ENCODE measurements around the gene CYP26A1. TPM values are rescaled to one million over a fixed set of nuclear protein-coding genes. Genes with fewer than 3 reads are reported as not detected.

Gene CYP26A1
- total and polyA plus RNA-seq, 9 donors = 0.22 TPM; not detected in 8

- DNase-seq = peak in 3 of 5 donors; percentile 25 to 46 (median 25)
- no peaks in the 10 kb centered on the region for H3K36me3 ChIP-seq
- intact Hi-C loops (cut with DNase I) = no loop called here
- no peaks in the 10 kb centered on the region for H3K27me3 ChIP-seq
- H3K4me3 ChIP-seq = no peak overlapping the region
- H3K27ac ChIP-seq = no peak overlapping the region
- WGBS, 3 donors = 74 to 78% (median 78%) methylated on average over 4 of the region's 4 CpGs
- no peaks in the 10 kb centered on the region for H3K4me1 ChIP-seq (ENCODE audit: insufficient read depth)
- TF ChIP-seq EP300 (IDR thresholded peaks at IDR 0.05) (no peak), POLR2A (IDR thresholded peaks at IDR 0.05) (no peak), CTCF (IDR thresholded peaks at IDR 0.05) (no peak)
- no peaks in the 10 kb centered on the region for H3K9me3 ChIP-seq
Observed at GRCh38 chr10:93115661-93116383, 42.1 kb downstream of the CYP26A1 start.

GRCh38 chr10:93121311-93121710 lies 47.6 kb downstream of the CYP26A1 start:
- TF ChIP-seq EP300 (IDR thresholded peaks at IDR 0.05) (no peak), CTCF (IDR thresholded peaks at IDR 0.05) (no peak), POLR2A (IDR thresholded peaks at IDR 0.05) (no peak)
- intact Hi-C loops (cut with DNase I) = no loop called here
- H3K36me3 ChIP-seq = no peaks in the 10 kb centered on the region

GRCh38 chr10:93123766-93124165 lies 50.1 kb downstream of the CYP26A1 start:
- DNase-seq = no peak
- Histone ChIP-seq H3K27ac (no peak overlapping the region), H3K4me3 (no peak overlapping the region), H3K36me3 (no peaks in the 10 kb centered on the region), H3K9me3 (no peaks in the 10 kb centered on the region), H3K4me1 (ENCODE audit: insufficient read depth) (no peaks in the 10 kb centered on the region), H3K27me3 (no peaks in the 10 kb centered on the region)
- TF ChIP-seq POLR2A (IDR thresholded peaks at IDR 0.05) (no peak), CTCF (IDR thresholded peaks at IDR 0.05) (no peak), EP300 (IDR thresholded peaks at IDR 0.05) (no peak)
- intact Hi-C loops (cut with DNase I) = no loop called here
- 86 to 88% (median 88%) methylated on average over 5 of the region's 5 CpGs for WGBS, 3 donors

More at GRCh38 chr10:93121311-93121710, 47.6 kb downstream of the CYP26A1 start:
- H3K4me3 ChIP-seq = no peak overlapping the region
- WGBS, 3 donors = 63 to 95% (median 91%) methylated on average over 3 of the region's 3 CpGs
- H3K4me1 ChIP-seq (ENCODE audit: insufficient read depth) = no peaks in the 10 kb centered on the region
- no peaks in the 10 kb centered on the region for H3K27me3 ChIP-seq
- DNase-seq = no peak
- no peaks in the 10 kb centered on the region for H3K9me3 ChIP-seq
- H3K27ac ChIP-seq = no peak overlapping the region

GRCh38 chr10:93124580-93125318 lies 51.1 kb downstream of the CYP26A1 start:
- H3K9me3 ChIP-seq = no peaks in the 10 kb centered on the region
- H3K27me3 ChIP-seq = no peaks in the 10 kb centered on the region
- H3K4me3 ChIP-seq = no peak overlapping the region
- WGBS, 3 donors = 55 to 65% (median 60%) methylated on average over 6 of the region's 6 CpGs
- no peak overlapping the region for H3K27ac ChIP-seq
- DNase-seq = no peak
- no peaks in the 10 kb centered on the region for H3K4me1 ChIP-seq (ENCODE audit: insufficient read depth)
- intact Hi-C loops (cut with DNase I) = no loop called here
- TF ChIP-seq CTCF (IDR thresholded peaks at IDR 0.05) = no peak
- no peak for TF ChIP-seq POLR2A (IDR thresholded peaks at IDR 0.05)
- no peak for TF ChIP-seq EP300 (IDR thresholded peaks at IDR 0.05)
- H3K36me3 ChIP-seq = no peaks in the 10 kb centered on the region

Data from ovary (tissue), 9 donors.